ENCODE measurements around the gene DYSF. TPM values are rescaled to one million over a fixed set of nuclear protein-coding genes. Genes with fewer than 3 reads are reported as not detected.

The DYSF gene
- polyA plus RNA-seq, 1 experiment: 1.3 TPM

DNA sequence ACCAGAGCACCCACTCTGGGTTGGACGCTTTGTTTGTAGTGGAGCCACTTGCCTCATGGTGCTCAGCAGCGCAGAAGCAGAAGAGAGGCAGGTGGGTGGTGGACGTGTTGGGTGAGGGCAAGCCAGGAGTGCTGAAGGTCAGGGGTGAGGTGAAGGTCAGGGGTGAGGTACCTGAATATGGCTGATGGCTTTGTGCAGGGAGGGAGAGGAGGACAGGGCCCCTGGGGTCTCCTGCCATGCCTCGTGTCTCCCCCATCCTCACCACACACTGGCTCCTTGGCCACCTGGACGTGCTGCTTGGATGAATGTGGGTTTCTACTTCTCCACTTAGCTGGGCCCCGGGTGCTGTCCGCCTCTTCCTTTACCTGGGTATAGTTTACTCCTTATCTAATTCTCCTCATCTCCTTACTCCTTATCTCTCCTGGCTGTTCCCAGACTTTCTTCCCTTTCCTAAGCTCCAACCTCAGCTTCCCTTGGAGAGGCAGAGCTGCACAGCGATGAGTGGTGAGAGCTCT is 68.1 kb downstream of the DYSF start:
- Histone ChIP-seq H3K4me3 (ENCODE audit: low read depth, low read length) (no peak overlapping the region), H3K36me3 (ENCODE audit: control insufficient read depth, insufficient read depth, low read length) (no peaks in the 10 kb centered on the region), H3K27me3 (ENCODE audit: control insufficient read depth, insufficient read depth, low read length) (peaks cover 6% of the 10 kb centered on the region)
- CTCF ChIA-PET: interaction anchor here (1.3 to 2.9 kb wide), 2 partner anchors 9 to 11 kb away, joined by 5 to 14 read pairs; no protein-coding TSS in a partner anchor
- no peak for DNase-seq (ENCODE audit: low read depth)
- TF ChIP-seq, protein P1, sequence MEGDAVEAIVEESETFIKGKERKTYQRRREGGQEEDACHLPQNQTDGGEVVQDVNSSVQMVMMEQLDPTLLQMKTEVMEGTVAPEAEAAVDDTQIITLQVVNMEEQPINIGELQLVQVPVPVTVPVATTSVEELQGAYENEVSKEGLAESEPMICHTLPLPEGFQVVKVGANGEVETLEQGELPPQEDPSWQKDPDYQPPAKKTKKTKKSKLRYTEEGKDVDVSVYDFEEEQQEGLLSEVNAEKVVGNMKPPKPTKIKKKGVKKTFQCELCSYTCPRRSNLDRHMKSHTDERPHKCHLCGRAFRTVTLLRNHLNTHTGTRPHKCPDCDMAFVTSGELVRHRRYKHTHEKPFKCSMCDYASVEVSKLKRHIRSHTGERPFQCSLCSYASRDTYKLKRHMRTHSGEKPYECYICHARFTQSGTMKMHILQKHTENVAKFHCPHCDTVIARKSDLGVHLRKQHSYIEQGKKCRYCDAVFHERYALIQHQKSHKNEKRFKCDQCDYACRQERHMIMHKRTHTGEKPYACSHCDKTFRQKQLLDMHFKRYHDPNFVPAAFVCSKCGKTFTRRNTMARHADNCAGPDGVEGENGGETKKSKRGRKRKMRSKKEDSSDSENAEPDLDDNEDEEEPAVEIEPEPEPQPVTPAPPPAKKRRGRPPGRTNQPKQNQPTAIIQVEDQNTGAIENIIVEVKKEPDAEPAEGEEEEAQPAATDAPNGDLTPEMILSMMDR (IDR thresholded peaks at IDR 0.05; ENCODE audit: insufficient read depth, low read depth, low read length): no peak
- POLR2A ChIA-PET: no interaction called here

DNA sequence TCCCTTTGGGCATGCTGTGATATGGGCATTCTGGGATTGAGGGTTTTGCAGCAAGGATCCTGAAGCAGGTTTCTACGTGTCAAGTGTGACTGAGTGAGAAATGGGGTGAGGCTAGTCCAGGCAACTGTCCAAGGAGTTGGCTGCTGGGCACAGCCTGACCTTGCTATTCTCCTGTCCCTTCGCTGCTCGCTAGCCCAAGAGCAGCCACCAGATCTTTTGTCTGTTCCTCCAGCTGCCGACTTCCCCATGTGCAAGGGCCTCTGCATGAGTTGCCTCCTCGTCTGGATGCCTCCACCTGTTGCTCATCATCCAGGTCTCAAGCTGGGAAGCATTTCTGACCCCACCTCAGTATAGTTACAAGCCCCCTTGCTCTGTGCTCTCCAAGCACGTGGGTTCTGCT is 71.1 kb downstream of the DYSF start:
- POLR2A ChIA-PET: no interaction called here
- H3K4me3 ChIP-seq (ENCODE audit: low read depth, low read length): no peak overlapping the region
- DNase-seq (ENCODE audit: low read depth): no peak
- TF ChIP-seq, protein P1 (IDR thresholded peaks at IDR 0.05; ENCODE audit: insufficient read depth, low read depth, low read length): no peak
- H3K36me3 ChIP-seq (ENCODE audit: control insufficient read depth, insufficient read depth, low read length): no peaks in the 10 kb centered on the region
- CTCF ChIA-PET: interaction anchor here (1.0 to 3.5 kb wide), 4 partner anchors 11 to 1338 kb away, joined by 3 to 15 read pairs (median 9); no protein-coding TSS in a partner anchor
- peaks cover 12% of the 10 kb centered on the region for H3K27me3 ChIP-seq (ENCODE audit: control insufficient read depth, insufficient read depth, low read length)

DNA sequence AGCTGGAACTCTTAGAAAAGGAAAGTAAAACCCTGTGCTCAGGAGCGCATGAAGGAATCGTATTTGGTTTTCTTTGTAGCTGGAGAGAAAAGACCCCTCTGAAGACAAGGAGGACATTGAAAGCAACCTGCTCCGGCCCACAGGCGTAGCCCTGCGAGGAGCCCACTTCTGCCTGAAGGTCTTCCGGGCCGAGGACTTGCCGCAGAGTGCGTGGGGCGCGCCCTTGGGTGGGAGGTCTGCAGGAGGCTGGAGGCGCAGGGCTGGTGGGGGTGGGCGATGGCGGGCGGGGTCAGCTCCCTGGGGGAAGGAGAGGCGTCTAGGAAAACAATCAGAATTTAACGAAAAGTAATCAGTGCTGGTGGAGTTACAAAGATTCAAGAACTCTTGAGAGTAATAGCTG is 72.8 kb downstream of the DYSF start:
- no peak overlapping the region for H3K4me3 ChIP-seq (ENCODE audit: low read depth, low read length)
- H3K36me3 ChIP-seq (ENCODE audit: control insufficient read depth, insufficient read depth, low read length): no peaks in the 10 kb centered on the region
- DNase-seq (ENCODE audit: low read depth): no peak
- TF ChIP-seq, protein P1 (IDR thresholded peaks at IDR 0.05; ENCODE audit: insufficient read depth, low read depth, low read length): no peak
- ChIA-PET CTCF (interaction anchor here (0.6 to 3.5 kb wide), 4 partner anchors 9 to 966 kb away, joined by 3 to 15 read pairs (median 8); no protein-coding TSS in a partner anchor), POLR2A (no interaction called here)
- peaks cover 12% of the 10 kb centered on the region for H3K27me3 ChIP-seq (ENCODE audit: control insufficient read depth, insufficient read depth, low read length)

DNA sequence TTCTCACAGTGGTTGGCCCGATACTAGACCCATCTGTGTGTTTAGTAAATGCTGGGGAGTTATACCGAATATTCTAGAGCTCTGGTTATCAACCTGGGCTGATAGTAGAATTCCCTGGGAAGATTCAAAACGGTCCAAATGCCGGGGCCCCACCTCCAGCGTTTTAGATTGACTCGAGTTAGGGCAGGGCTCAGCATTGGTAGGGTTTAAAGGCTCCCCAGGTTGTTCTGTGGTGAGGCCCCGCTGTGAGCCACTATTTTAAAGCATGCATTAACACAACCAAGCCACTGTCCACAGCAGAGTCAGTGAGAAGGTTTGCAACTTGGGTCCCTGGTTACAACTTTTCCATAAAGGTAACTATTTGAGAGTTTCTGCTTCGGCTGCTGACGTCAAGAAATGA is 73.6 kb downstream of the DYSF start:
- ChIA-PET POLR2A (no interaction called here), CTCF (interaction anchor here (1.2 to 3.5 kb wide), 3 partner anchors 8 to 623 kb away, joined by 3 to 15 read pairs (median 11); no protein-coding TSS in a partner anchor)
- no peak for DNase-seq (ENCODE audit: low read depth)
- Histone ChIP-seq H3K36me3 (ENCODE audit: control insufficient read depth, insufficient read depth, low read length) (no peaks in the 10 kb centered on the region), H3K4me3 (ENCODE audit: low read depth, low read length) (no peak overlapping the region), H3K27me3 (ENCODE audit: control insufficient read depth, insufficient read depth, low read length) (peaks cover 14% of the 10 kb centered on the region)
- TF ChIP-seq, protein P1 (IDR thresholded peaks at IDR 0.05; ENCODE audit: insufficient read depth, low read depth, low read length): no peak

DNA sequence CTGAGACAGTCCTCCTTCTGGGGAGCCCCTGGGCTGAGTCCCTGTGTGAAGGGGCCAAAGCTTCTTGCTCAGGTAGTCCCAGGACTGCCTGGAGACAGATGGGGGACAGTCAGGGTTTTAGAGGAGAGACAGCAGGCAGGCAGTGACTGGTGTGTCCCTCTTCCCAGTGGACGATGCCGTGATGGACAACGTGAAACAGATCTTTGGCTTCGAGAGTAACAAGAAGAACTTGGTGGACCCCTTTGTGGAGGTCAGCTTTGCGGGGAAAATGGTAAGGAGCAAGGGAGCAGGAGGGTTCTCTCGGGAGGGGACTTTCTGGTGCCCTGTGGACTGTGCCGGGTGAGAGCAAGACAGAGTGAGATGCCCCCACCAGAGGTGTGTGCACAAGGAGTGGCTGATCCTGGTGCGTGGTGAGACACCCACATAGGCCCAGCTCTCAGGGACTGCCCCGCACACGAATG is 74.8 kb downstream of the DYSF start:
- no peak overlapping the region for H3K4me3 ChIP-seq (ENCODE audit: low read depth, low read length)
- ChIA-PET CTCF (interaction anchor here (1.2 to 2.7 kb wide), 3 partner anchors 18 to 622 kb away, joined by 3 to 14 read pairs (median 11); no protein-coding TSS in a partner anchor), POLR2A (interaction anchor here (0.6 kb wide), 1 partner anchor 668 kb away, joined by 3 read pairs; no protein-coding TSS in a partner anchor)
- no peak for DNase-seq (ENCODE audit: low read depth)
- peaks cover 14% of the 10 kb centered on the region for H3K27me3 ChIP-seq (ENCODE audit: control insufficient read depth, insufficient read depth, low read length)
- TF ChIP-seq, protein P1 (IDR thresholded peaks at IDR 0.05; ENCODE audit: insufficient read depth, low read depth, low read length): no peak
- H3K36me3 ChIP-seq (ENCODE audit: control insufficient read depth, insufficient read depth, low read length): no peaks in the 10 kb centered on the region
